NT2/D1 (cell line): ENCODE results near the gene SHISA6.

Experiments
- DNase-seq: peaks from one replicate; pipeline ENCODE4 v3.0.0-alpha.2; 2011; ENCODE audit warnings: low read depth, low spot score
- H3K27me3 ChIP-seq: 2 replicates; pipeline ENCODE4 v1.6.0; 2011; ENCODE audit warnings: mild to moderate bottlenecking; ENCODE audit not compliant: insufficient read length, insufficient read depth
- H3K36me3 ChIP-seq: 2 replicates; pipeline ENCODE4 v1.6.1; 2011; ENCODE audit warnings: mild to moderate bottlenecking, low read length, mixed read lengths; ENCODE audit not compliant: insufficient read depth, insufficient read length
- H3K4me1 ChIP-seq: 2 replicates; pipeline ENCODE4 v1.5.1; 2011; ENCODE audit not compliant: insufficient read depth, insufficient read length
- H3K4me3 ChIP-seq: 2 replicates; pipeline ENCODE4 v1.5.1; 2011; ENCODE audit warnings: low read depth; ENCODE audit not compliant: insufficient read length
- H3K9ac ChIP-seq: 2 replicates; pipeline ENCODE4 v1.6.0; 2011; ENCODE audit warnings: low read depth; ENCODE audit not compliant: insufficient read length
- H3K9me3 ChIP-seq: 2 replicates; pipeline ENCODE4 v1.5.1; 2011; ENCODE audit warnings: mild to moderate bottlenecking, low read length; ENCODE audit not compliant: insufficient read depth
- SUZ12 ChIP-seq: IDR thresholded peaks from 2 replicates; pipeline ENCODE4 v1.6.1; 2011; ENCODE audit not compliant: insufficient read length, insufficient read depth; ENCODE audit errors: extremely low read depth
- YY1 ChIP-seq: IDR thresholded peaks from 2 replicates; pipeline ENCODE4 v1.6.1; 2011; ENCODE audit not compliant: insufficient read length, insufficient read depth
- ZNF274 ChIP-seq: IDR thresholded peaks from 2 replicates; pipeline ENCODE4 v1.6.1; 2011; ENCODE audit warnings: mild to moderate bottlenecking, low read depth, low read length

The SHISA6 gene

DNA sequence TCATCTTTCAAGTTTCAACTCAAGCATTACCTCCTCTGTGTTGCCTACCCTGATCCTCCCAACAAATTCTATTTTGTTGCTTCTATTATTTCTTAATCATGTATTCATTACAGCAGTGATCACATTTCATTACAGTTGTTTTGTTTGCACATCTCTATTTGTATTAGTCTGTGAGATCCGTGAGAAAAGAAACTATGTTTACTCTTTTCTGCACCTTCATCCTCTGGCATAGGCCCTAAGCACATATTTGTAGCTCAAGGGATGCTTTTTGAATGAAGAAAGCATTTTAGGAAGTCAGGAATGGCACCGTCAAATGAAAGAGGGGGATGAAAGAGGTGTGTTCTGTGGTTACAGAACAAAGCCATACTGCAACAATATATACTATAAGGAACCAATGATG is 110.5 kb downstream of the SHISA6 start:
- Histone ChIP-seq H3K9me3 (no peaks in the 10 kb centered on the region), H3K36me3 (no peaks in the 10 kb centered on the region), H3K4me1 (no peaks in the 10 kb centered on the region), H3K4me3 (no peak overlapping the region), H3K9ac (no peak overlapping the region), H3K27me3 (no peaks in the 10 kb centered on the region)
- no peak for DNase-seq
- TF ChIP-seq YY1 = no peak
- TF ChIP-seq ZNF274 = no peak
- no peak for TF ChIP-seq SUZ12

- no peak for TF ChIP-seq ZNF274
- TF ChIP-seq YY1 = no peak
- no peak for TF ChIP-seq SUZ12
Measured at GRCh38 chr17:11353601-11354000, 112.6 kb downstream of the SHISA6 start.

GRCh38 chr17:11356371-11356770 is 115.4 kb downstream of the SHISA6 start:
- Histone ChIP-seq H3K9me3 (no peaks in the 10 kb centered on the region), H3K9ac (no peak overlapping the region), H3K4me3 (no peak overlapping the region), H3K4me1 (no peaks in the 10 kb centered on the region), H3K36me3 (no peaks in the 10 kb centered on the region), H3K27me3 (no peaks in the 10 kb centered on the region)
- DNase-seq = no peak
- TF ChIP-seq SUZ12 = no peak
- no peak for TF ChIP-seq ZNF274
- TF ChIP-seq YY1 = no peak

More at GRCh38 chr17:11353601-11354000, 112.6 kb downstream of the SHISA6 start:
- H3K4me3 ChIP-seq = no peak overlapping the region
- no peaks in the 10 kb centered on the region for H3K36me3 ChIP-seq
- no peaks in the 10 kb centered on the region for H3K4me1 ChIP-seq
- no peaks in the 10 kb centered on the region for H3K9me3 ChIP-seq
- H3K27me3 ChIP-seq = no peaks in the 10 kb centered on the region
- H3K9ac ChIP-seq = no peak overlapping the region
- no peak for DNase-seq

GRCh38 chr17:11363565-11364117 is 122.6 kb downstream of the SHISA6 start:
- Histone ChIP-seq H3K9ac (no peak overlapping the region), H3K4me3 (no peak overlapping the region), H3K36me3 (no peaks in the 10 kb centered on the region), H3K9me3 (no peaks in the 10 kb centered on the region), H3K27me3 (no peaks in the 10 kb centered on the region), H3K4me1 (no peaks in the 10 kb centered on the region)
- no peak for DNase-seq
- no peak for TF ChIP-seq YY1

GRCh38 chr17:11366272-11366850 is 125.3 kb downstream of the SHISA6 start:
- H3K4me1 ChIP-seq = no peaks in the 10 kb centered on the region
- H3K36me3 ChIP-seq = no peaks in the 10 kb centered on the region
- no peak for TF ChIP-seq ZNF274
- TF ChIP-seq YY1 = no peak
- no peak for TF ChIP-seq SUZ12
- no peak overlapping the region for H3K4me3 ChIP-seq
- no peak overlapping the region for H3K9ac ChIP-seq
- no peaks in the 10 kb centered on the region for H3K9me3 ChIP-seq
- no peak for DNase-seq
- no peaks in the 10 kb centered on the region for H3K27me3 ChIP-seq

DNA sequence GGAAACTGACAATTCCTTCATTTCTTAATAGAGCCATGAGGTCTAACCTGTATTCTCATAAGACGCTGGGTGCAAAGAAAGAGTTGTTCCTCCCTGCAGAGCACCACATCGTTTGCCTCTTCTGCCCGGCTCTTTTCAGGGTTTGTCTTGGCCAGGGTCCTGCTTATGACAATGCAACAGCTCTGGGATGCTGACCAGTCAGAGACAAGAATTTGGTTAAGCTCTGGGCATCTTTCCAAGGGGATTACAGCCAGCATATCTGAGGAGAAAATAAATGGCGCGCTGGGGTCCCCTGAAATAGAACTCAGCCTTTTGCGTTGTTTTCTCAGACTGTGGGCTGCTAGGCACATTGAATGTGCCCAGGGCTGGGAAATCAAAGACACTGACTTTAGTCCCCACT is 128.6 kb downstream of the SHISA6 start:
- no peak overlapping the region for H3K9ac ChIP-seq
- TF ChIP-seq ZNF274 = no peak
- TF ChIP-seq SUZ12 = no peak
- TF ChIP-seq YY1 = no peak
- no peaks in the 10 kb centered on the region for H3K36me3 ChIP-seq
- no peak overlapping the region for H3K4me3 ChIP-seq
- no peaks in the 10 kb centered on the region for H3K27me3 ChIP-seq
- no peaks in the 10 kb centered on the region for H3K9me3 ChIP-seq
- DNase-seq = no peak
- no peaks in the 10 kb centered on the region for H3K4me1 ChIP-seq

DNA sequence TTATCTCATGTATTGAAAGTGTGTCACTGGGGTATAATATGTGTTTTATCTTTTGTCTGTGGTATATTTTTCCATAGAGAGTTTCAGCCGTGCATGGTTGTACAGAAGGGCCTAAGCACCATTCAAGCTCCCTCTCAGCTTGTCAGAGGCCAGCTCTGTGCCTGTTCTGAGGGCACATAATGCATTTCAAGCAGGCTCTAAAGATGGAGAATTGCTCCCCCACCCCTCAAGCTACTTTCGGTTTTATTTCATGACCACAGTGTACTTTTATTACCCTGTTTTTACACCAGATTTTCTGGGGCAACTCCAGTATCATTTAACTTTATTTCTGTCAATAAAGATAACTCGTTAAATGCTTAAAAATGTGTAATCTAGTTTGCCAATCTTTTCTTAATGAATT is 131.7 kb downstream of the SHISA6 start:
- no peak for TF ChIP-seq YY1
- no peak for TF ChIP-seq ZNF274
- no peak for TF ChIP-seq SUZ12
- Histone ChIP-seq H3K27me3 (no peaks in the 10 kb centered on the region), H3K9ac (no peak overlapping the region), H3K4me3 (no peak overlapping the region), H3K4me1 (no peaks in the 10 kb centered on the region), H3K9me3 (no peaks in the 10 kb centered on the region), H3K36me3 (no peaks in the 10 kb centered on the region)
- DNase-seq = no peak

- TF ChIP-seq YY1 (no peak), ZNF274 (no peak), SUZ12 (no peak)
- Histone ChIP-seq H3K9me3 (no peaks in the 10 kb centered on the region), H3K9ac (no peak overlapping the region), H3K36me3 (no peaks in the 10 kb centered on the region), H3K4me1 (no peaks in the 10 kb centered on the region), H3K4me3 (no peak overlapping the region), H3K27me3 (no peaks in the 10 kb centered on the region)
- no peak for DNase-seq
Measured at GRCh38 chr17:11378506-11378905, 137.5 kb downstream of the SHISA6 start.
